WTC11 (cell line): ENCODE measurements around the gene WNT9B. TPM values are rescaled to one million over a fixed set of nuclear protein-coding genes. Genes with fewer than 3 reads are reported as not detected.

Experiments
- ATAC-seq: fragments of 200-7000 bp; cut with Tn5 transposase; 2 replicates; pipeline ENCODE4 v1.10.0; 2021; ENCODE audit warnings: mild to moderate bottlenecking, moderate library complexity
- CTCF ChIA-PET: fragments of 300-600 bp; sonication (Branson Sonifier 250); formaldehyde crosslinking; loops from one replicate; lab custom pipeline; 2021; ENCODE audit warnings: antibody characterized with exemption; lab: Charles Lee
- POLR2A ChIA-PET: fragments of 350-600 bp; sonication (Branson Sonifier 250); formaldehyde crosslinking; loops from one replicate; lab custom pipeline; 2021; ENCODE audit warnings: antibody characterized with exemption; lab: Charles Lee
- DNase-seq: peaks from one replicate; pipeline ENCODE4 v3.0.0; 2021; ENCODE audit warnings: low spot score
- H3K27ac Mint-ChIP-seq: 2 replicates; pipeline ENCODE4 v1.8.0; 2021; ENCODE audit warnings: mixed read lengths
- H3K27me3 Mint-ChIP-seq: 2 replicates; pipeline ENCODE4 v1.8.0; 2021; ENCODE audit warnings: low read depth, mild to moderate bottlenecking, moderate library complexity, mixed read lengths
- H3K36me3 Mint-ChIP-seq: 2 replicates; pipeline ENCODE4 v1.8.0; 2021; ENCODE audit warnings: mixed read lengths
- H3K4me1 Mint-ChIP-seq: 2 replicates; pipeline ENCODE4 v1.8.0; 2022; ENCODE audit warnings: mixed read lengths
- H3K4me3 Mint-ChIP-seq: 2 replicates; pipeline ENCODE4 v1.8.0; 2021; ENCODE audit warnings: mild to moderate bottlenecking, moderate library complexity, mixed read lengths
- H3K9me3 Mint-ChIP-seq: 2 replicates; pipeline ENCODE4 v1.8.0; 2021; ENCODE audit warnings: mixed read lengths
- ATF1 ChIP-seq: sonication (generic); formaldehyde crosslinking; IDR thresholded peaks from 2 replicates; pipeline ENCODE4 v1.8.1; 2023; ENCODE audit warnings: mild to moderate bottlenecking, moderate library complexity, missing genetic modification reagents
- CBFB ChIP-seq: sonication (generic); formaldehyde crosslinking; IDR thresholded peaks from 2 replicates; pipeline ENCODE4 v1.8.1; 2022; ENCODE audit warnings: mild to moderate bottlenecking, low read depth, missing genetic modification reagents
- CDX4 ChIP-seq: fragments of 250-450 bp; sonication (Bioruptor Pico); IDR thresholded peaks from 2 replicates; pipeline ENCODE4 v1.9.0; 2021; ENCODE audit warnings: moderate library complexity, mild to moderate bottlenecking, inconsistent platforms, borderline replicate concordance
- E2F4 ChIP-seq: sonication (generic); formaldehyde crosslinking; IDR thresholded peaks from 2 replicates; pipeline ENCODE4 v1.8.1; 2022; ENCODE audit warnings: low read depth, mild to moderate bottlenecking, moderate library complexity, missing genetic modification reagents, borderline replicate concordance
- EMX1 ChIP-seq: fragments of 250-450 bp; sonication (Bioruptor Pico); IDR thresholded peaks from 2 replicates; pipeline ENCODE4 v1.8.0; 2021; ENCODE audit warnings: mild to moderate bottlenecking
- GABPB1 ChIP-seq: sonication (generic); formaldehyde crosslinking; IDR thresholded peaks from 2 replicates; pipeline ENCODE4 v1.8.1; 2023; ENCODE audit warnings: mild to moderate bottlenecking, missing genetic modification reagents
- GTF2I ChIP-seq: fragments of 250-450 bp; sonication (Bioruptor Pico); conservative IDR thresholded peaks from 2 replicates; pipeline ENCODE4 v1.4.0; 2021; ENCODE audit warnings: mild to moderate bottlenecking
- JAZF1 ChIP-seq: fragments of 250-450 bp; sonication (Bioruptor Pico); IDR thresholded peaks from 2 replicates; pipeline ENCODE4 v1.9.0; 2021; ENCODE audit warnings: moderate library complexity, mild to moderate bottlenecking, inconsistent platforms
- NFE2L1 ChIP-seq: sonication (generic); formaldehyde crosslinking; IDR thresholded peaks from 2 replicates; pipeline ENCODE4 v1.8.1; 2023; ENCODE audit warnings: missing genetic modification reagents
- NR1H2 ChIP-seq: sonication (generic); formaldehyde crosslinking; IDR thresholded peaks from 2 replicates; pipeline ENCODE4 v1.9.0; 2021; ENCODE audit warnings: mild to moderate bottlenecking, moderate library complexity, missing genetic modification reagents
- NR3C1 ChIP-seq: sonication (generic); formaldehyde crosslinking; conservative IDR thresholded peaks from 2 replicates; pipeline ENCODE4 v1.8.1; 2023; ENCODE audit warnings: low read depth, mild to moderate bottlenecking, missing genetic modification reagents
- PRRX2 ChIP-seq: fragments of 250-450 bp; sonication (Bioruptor Pico); IDR thresholded peaks from 2 replicates; pipeline ENCODE4 v1.8.0; 2021; ENCODE audit warnings: mild to moderate bottlenecking
- TCF7 ChIP-seq: sonication (generic); formaldehyde crosslinking; IDR thresholded peaks from 2 replicates; pipeline ENCODE4 v1.8.0; 2022; ENCODE audit warnings: mild to moderate bottlenecking, low read depth, missing genetic modification reagents, moderate library complexity
- TEAD4 ChIP-seq: sonication (generic); formaldehyde crosslinking; IDR thresholded peaks from 2 replicates; pipeline ENCODE4 v1.8.0; 2022; ENCODE audit warnings: mild to moderate bottlenecking, missing genetic modification reagents
- USF1 ChIP-seq: sonication (generic); formaldehyde crosslinking; IDR thresholded peaks from 2 replicates; pipeline ENCODE4 v1.8.0; 2022; ENCODE audit warnings: mild to moderate bottlenecking, missing genetic modification reagents
- total RNA-seq: library from RNA; stranded (reverse); gene quantifications from 3 replicates; pipeline ENCODE4 v1.2.3, GENCODE V29; 2021
- TF ChIP-seq, protein P1 (sequence below): sonication (generic); formaldehyde crosslinking; IDR thresholded peaks from 2 replicates; pipeline ENCODE4 v1.8.1; 2023; ENCODE audit warnings: mild to moderate bottlenecking, missing genetic modification reagents, borderline replicate concordance
- TF ChIP-seq, protein P2 (sequence below): fragments of 250-450 bp; sonication (Bioruptor Pico); IDR thresholded peaks from 2 replicates; pipeline ENCODE4 v1.9.0; 2021; ENCODE audit warnings: mild to moderate bottlenecking, borderline replicate concordance
- TF ChIP-seq, protein P3 (sequence below): sonication (generic); formaldehyde crosslinking; IDR thresholded peaks from 2 replicates; pipeline ENCODE4 v1.8.0; 2022; ENCODE audit warnings: mild to moderate bottlenecking, missing genetic modification reagents
- TF ChIP-seq, protein P4 (sequence below): fragments of 200-600 bp; IDR thresholded peaks from 2 replicates; pipeline ENCODE4 v1.8.0; 2022; ENCODE audit warnings: antibody characterized with exemption

Gene WNT9B
- total RNA-seq, 1 experiment from 2014 or later, result 0.87 TPM

GRCh38 chr17:46892192-46892703 lies 40.9 kb downstream of the WNT9B start (continued):
- TF ChIP-seq, protein P1, sequence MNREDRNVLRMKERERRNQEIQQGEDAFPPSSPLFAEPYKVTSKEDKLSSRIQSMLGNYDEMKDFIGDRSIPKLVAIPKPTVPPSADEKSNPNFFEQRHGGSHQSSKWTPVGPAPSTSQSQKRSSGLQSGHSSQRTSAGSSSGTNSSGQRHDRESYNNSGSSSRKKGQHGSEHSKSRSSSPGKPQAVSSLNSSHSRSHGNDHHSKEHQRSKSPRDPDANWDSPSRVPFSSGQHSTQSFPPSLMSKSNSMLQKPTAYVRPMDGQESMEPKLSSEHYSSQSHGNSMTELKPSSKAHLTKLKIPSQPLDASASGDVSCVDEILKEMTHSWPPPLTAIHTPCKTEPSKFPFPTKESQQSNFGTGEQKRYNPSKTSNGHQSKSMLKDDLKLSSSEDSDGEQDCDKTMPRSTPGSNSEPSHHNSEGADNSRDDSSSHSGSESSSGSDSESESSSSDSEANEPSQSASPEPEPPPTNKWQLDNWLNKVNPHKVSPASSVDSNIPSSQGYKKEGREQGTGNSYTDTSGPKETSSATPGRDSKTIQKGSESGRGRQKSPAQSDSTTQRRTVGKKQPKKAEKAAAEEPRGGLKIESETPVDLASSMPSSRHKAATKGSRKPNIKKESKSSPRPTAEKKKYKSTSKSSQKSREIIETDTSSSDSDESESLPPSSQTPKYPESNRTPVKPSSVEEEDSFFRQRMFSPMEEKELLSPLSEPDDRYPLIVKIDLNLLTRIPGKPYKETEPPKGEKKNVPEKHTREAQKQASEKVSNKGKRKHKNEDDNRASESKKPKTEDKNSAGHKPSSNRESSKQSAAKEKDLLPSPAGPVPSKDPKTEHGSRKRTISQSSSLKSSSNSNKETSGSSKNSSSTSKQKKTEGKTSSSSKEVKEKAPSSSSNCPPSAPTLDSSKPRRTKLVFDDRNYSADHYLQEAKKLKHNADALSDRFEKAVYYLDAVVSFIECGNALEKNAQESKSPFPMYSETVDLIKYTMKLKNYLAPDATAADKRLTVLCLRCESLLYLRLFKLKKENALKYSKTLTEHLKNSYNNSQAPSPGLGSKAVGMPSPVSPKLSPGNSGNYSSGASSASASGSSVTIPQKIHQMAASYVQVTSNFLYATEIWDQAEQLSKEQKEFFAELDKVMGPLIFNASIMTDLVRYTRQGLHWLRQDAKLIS, result no peak
- TF ChIP-seq TEAD4 (CRISPR knock-in tag) (no peak), JAZF1 (CRISPR knock-in tag) (no peak), CBFB (CRISPR knock-in tag) (no peak), PRRX2 (CRISPR knock-in tag) (no peak), NFE2L1 (CRISPR knock-in tag) (no peak), GTF2I (CRISPR knock-in tag) (no peak), ATF1 (CRISPR knock-in tag) (no peak), NR1H2 (CRISPR knock-in tag) (no peak), GABPB1 (CRISPR knock-in tag) (no peak), E2F4 (no peak), TCF7 (CRISPR knock-in tag) (no peak), CDX4 (CRISPR knock-in tag) (no peak)
- TF ChIP-seq, protein P2, sequence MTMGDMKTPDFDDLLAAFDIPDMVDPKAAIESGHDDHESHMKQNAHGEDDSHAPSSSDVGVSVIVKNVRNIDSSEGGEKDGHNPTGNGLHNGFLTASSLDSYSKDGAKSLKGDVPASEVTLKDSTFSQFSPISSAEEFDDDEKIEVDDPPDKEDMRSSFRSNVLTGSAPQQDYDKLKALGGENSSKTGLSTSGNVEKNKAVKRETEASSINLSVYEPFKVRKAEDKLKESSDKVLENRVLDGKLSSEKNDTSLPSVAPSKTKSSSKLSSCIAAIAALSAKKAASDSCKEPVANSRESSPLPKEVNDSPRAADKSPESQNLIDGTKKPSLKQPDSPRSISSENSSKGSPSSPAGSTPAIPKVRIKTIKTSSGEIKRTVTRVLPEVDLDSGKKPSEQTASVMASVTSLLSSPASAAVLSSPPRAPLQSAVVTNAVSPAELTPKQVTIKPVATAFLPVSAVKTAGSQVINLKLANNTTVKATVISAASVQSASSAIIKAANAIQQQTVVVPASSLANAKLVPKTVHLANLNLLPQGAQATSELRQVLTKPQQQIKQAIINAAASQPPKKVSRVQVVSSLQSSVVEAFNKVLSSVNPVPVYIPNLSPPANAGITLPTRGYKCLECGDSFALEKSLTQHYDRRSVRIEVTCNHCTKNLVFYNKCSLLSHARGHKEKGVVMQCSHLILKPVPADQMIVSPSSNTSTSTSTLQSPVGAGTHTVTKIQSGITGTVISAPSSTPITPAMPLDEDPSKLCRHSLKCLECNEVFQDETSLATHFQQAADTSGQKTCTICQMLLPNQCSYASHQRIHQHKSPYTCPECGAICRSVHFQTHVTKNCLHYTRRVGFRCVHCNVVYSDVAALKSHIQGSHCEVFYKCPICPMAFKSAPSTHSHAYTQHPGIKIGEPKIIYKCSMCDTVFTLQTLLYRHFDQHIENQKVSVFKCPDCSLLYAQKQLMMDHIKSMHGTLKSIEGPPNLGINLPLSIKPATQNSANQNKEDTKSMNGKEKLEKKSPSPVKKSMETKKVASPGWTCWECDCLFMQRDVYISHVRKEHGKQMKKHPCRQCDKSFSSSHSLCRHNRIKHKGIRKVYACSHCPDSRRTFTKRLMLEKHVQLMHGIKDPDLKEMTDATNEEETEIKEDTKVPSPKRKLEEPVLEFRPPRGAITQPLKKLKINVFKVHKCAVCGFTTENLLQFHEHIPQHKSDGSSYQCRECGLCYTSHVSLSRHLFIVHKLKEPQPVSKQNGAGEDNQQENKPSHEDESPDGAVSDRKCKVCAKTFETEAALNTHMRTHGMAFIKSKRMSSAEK (CRISPR knock-in tag), result no peak

DNA sequence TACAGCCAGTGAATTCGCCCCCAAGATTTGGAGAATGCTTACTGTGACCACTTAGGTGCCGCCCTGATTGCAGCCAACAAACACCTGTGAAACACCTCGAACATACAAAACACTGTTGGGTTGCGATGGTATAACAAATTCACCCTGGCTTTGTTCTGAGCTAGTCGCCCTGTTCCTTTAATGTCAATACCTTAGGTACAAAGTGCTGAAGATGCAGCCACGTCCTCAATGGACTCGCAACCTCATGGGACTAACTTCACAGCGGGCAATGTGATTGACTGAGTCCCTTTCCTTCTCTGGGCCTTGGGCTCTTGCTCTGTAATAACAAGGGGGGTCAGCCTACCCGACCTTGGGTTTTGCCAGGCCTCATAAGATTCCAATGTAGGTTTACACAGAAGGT lies 42.6 kb downstream of the WNT9B start:
- DNase-seq, result no peak
- no peak for ATAC-seq
- Mint-ChIP-seq H3K27ac (no peak overlapping the region), H3K27me3 (peaks cover 2% of the 10 kb centered on the region; the same call in 1 of the 2 replicates), H3K4me1 (peaks cover 8% of the 10 kb centered on the region; the same call in 1 of the 2 replicates), H3K36me3 (no peaks in the 10 kb centered on the region), H3K4me3 (no peak overlapping the region), H3K9me3 (peaks cover 8% of the 10 kb centered on the region)
- ChIA-PET POLR2A (no interaction called here), CTCF (no interaction called here)
- TF ChIP-seq, protein P3, sequence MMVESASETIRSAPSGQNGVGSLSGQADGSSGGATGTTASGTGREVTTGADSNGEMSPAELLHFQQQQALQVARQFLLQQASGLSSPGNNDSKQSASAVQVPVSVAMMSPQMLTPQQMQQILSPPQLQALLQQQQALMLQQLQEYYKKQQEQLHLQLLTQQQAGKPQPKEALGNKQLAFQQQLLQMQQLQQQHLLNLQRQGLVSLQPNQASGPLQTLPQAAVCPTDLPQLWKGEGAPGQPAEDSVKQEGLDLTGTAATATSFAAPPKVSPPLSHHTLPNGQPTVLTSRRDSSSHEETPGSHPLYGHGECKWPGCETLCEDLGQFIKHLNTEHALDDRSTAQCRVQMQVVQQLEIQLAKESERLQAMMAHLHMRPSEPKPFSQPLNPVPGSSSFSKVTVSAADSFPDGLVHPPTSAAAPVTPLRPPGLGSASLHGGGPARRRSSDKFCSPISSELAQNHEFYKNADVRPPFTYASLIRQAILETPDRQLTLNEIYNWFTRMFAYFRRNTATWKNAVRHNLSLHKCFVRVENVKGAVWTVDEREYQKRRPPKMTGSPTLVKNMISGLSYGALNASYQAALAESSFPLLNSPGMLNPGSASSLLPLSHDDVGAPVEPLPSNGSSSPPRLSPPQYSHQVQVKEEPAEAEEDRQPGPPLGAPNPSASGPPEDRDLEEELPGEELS, result no peak
- no peak for TF ChIP-seq CDX4 (CRISPR knock-in tag)
- no peak for TF ChIP-seq EMX1 (CRISPR knock-in tag)
- TF ChIP-seq, protein P4, sequence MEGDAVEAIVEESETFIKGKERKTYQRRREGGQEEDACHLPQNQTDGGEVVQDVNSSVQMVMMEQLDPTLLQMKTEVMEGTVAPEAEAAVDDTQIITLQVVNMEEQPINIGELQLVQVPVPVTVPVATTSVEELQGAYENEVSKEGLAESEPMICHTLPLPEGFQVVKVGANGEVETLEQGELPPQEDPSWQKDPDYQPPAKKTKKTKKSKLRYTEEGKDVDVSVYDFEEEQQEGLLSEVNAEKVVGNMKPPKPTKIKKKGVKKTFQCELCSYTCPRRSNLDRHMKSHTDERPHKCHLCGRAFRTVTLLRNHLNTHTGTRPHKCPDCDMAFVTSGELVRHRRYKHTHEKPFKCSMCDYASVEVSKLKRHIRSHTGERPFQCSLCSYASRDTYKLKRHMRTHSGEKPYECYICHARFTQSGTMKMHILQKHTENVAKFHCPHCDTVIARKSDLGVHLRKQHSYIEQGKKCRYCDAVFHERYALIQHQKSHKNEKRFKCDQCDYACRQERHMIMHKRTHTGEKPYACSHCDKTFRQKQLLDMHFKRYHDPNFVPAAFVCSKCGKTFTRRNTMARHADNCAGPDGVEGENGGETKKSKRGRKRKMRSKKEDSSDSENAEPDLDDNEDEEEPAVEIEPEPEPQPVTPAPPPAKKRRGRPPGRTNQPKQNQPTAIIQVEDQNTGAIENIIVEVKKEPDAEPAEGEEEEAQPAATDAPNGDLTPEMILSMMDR, result no peak
- no peak for TF ChIP-seq NR3C1 (CRISPR knock-in tag)
- no peak for TF ChIP-seq USF1 (CRISPR knock-in tag)
